Astrocyte (in vitro differentiated cells and primary cell): ENCODE results near the gene TRUB1. TPM values are rescaled to one million over a fixed set of nuclear protein-coding genes. Genes with fewer than 3 reads are reported as not detected.
A peak's percentile ranks its signal among the peaks of the same experiment; 100 is the strongest.

Experiments used
- DNase-seq: peaks from one replicate; pipeline ENCODE4 v3.0.0-alpha.2; 2010; ENCODE audit warnings: low read depth
- FAIRE-seq: peaks from 2 replicates; lab custom pipeline; 2011; peaks lifted over from hg19 to GRCh38; lab: Jason Lieb, UNC
- H2AFZ ChIP-seq: 2 replicates; pipeline ENCODE4 v1.6.0; 2012; ENCODE audit warnings: low read depth, low read length, inconsistent platforms
- H3K27ac ChIP-seq: 2 replicates; pipeline ENCODE4 v1.5.1; 2011; ENCODE audit warnings: low read depth, low read length, inconsistent platforms
- H3K27me3 ChIP-seq: 2 replicates; pipeline ENCODE4 v1.6.0; 2011; ENCODE audit warnings: low read length, inconsistent platforms; ENCODE audit not compliant: insufficient read depth
- H3K36me3 ChIP-seq: 2 replicates; pipeline ENCODE4 v1.5.1; 2011; ENCODE audit warnings: low read length, inconsistent platforms; ENCODE audit not compliant: insufficient read depth
- H3K4me1 ChIP-seq: 2 replicates; pipeline ENCODE4 v1.5.1; 2011; ENCODE audit warnings: low read length, inconsistent platforms; ENCODE audit not compliant: insufficient read depth
- H3K4me2 ChIP-seq: 2 replicates; pipeline ENCODE4 v1.6.0; 2012; ENCODE audit warnings: low read length, inconsistent platforms
- H3K4me3 ChIP-seq: 2 replicates; pipeline ENCODE4 v1.5.1; 2011; ENCODE audit warnings: low read depth, mild to moderate bottlenecking, low read length, inconsistent platforms; ENCODE audit not compliant: insufficient read depth
- H3K79me2 ChIP-seq: 2 replicates; pipeline ENCODE4 v1.6.0; 2012; ENCODE audit warnings: mild to moderate bottlenecking, low read length, inconsistent platforms; ENCODE audit not compliant: insufficient read depth
- H3K9ac ChIP-seq: 2 replicates; pipeline ENCODE4 v1.6.0; 2012; ENCODE audit warnings: mild to moderate bottlenecking, low read length, inconsistent platforms
- H3K9me3 ChIP-seq: 2 replicates; pipeline ENCODE4 v1.5.1; 2012; ENCODE audit warnings: low read depth, mild to moderate bottlenecking, low read length, inconsistent platforms; ENCODE audit not compliant: insufficient read depth
- H4K20me1 ChIP-seq: 2 replicates; pipeline ENCODE4 v1.6.0; 2012; ENCODE audit warnings: low read length, inconsistent platforms; ENCODE audit not compliant: insufficient read depth
- H3K27ac Mint-ChIP-seq: one replicate; pipeline ENCODE4 v1.8.0; 2021; ENCODE audit warnings: mild to moderate bottlenecking, mixed read lengths; ENCODE audit not compliant: unreplicated experiment
- H3K27me3 Mint-ChIP-seq: one replicate; pipeline ENCODE4 v1.8.0; 2021; ENCODE audit warnings: low read depth, mixed read lengths; ENCODE audit not compliant: unreplicated experiment
- H3K36me3 Mint-ChIP-seq: one replicate; pipeline ENCODE4 v1.8.0; 2021; ENCODE audit warnings: low read depth, mixed read lengths; ENCODE audit not compliant: unreplicated experiment
- H3K4me1 Mint-ChIP-seq: one replicate; pipeline ENCODE4 v1.8.0; 2021; ENCODE audit warnings: low read depth, mixed read lengths; ENCODE audit not compliant: unreplicated experiment
- H3K4me3 Mint-ChIP-seq: one replicate; pipeline ENCODE4 v1.8.0; 2021; ENCODE audit warnings: mild to moderate bottlenecking, moderate library complexity, mixed read lengths; ENCODE audit not compliant: unreplicated experiment
- H3K9me3 Mint-ChIP-seq: one replicate; pipeline ENCODE4 v1.8.0; 2021; ENCODE audit warnings: mild to moderate bottlenecking, mixed read lengths; ENCODE audit not compliant: unreplicated experiment
- EZH2 ChIP-seq: IDR thresholded peaks from 2 replicates; pipeline ENCODE4 v1.6.1; 2012; ENCODE audit warnings: mild to moderate bottlenecking, low read length, inconsistent platforms; ENCODE audit not compliant: insufficient read depth
- total RNA-seq: library from RNA; stranded (reverse); gene quantifications from 2 replicates; pipeline ENCODE4 v1.2.1, GENCODE V29; 2021
- TF ChIP-seq, protein P1 (sequence below): IDR thresholded peaks from 2 replicates; pipeline ENCODE4 v1.5.1; 2011; ENCODE audit warnings: low read depth, mild to moderate bottlenecking, inconsistent platforms, low read length, moderate library complexity; ENCODE audit not compliant: insufficient read depth

TRUB1 gene
- total RNA-seq, 1 donor from 2014 or later: 25.3 TPM

DNA sequence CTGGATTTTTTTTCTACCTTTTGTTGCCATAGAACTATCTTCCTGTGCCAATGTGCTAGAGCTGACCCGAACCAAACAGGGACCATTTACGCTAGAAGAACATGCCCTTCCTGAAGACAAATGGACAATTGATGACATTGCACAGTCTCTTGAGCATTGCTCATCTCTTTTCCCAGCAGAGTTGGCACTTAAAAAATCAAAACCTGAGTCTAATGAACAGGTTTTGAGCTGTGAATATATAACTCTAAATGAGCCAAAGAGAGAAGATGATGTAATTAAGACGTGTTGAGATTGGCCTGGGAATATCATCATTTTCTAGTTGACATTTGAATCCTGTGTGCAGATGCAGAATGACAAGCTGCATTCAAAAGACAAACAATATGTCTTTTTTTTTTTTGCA lies 37.1 kb downstream of the TRUB1 start:
- no peak for TF ChIP-seq EZH2
- TF ChIP-seq, protein P1, sequence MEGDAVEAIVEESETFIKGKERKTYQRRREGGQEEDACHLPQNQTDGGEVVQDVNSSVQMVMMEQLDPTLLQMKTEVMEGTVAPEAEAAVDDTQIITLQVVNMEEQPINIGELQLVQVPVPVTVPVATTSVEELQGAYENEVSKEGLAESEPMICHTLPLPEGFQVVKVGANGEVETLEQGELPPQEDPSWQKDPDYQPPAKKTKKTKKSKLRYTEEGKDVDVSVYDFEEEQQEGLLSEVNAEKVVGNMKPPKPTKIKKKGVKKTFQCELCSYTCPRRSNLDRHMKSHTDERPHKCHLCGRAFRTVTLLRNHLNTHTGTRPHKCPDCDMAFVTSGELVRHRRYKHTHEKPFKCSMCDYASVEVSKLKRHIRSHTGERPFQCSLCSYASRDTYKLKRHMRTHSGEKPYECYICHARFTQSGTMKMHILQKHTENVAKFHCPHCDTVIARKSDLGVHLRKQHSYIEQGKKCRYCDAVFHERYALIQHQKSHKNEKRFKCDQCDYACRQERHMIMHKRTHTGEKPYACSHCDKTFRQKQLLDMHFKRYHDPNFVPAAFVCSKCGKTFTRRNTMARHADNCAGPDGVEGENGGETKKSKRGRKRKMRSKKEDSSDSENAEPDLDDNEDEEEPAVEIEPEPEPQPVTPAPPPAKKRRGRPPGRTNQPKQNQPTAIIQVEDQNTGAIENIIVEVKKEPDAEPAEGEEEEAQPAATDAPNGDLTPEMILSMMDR: no peak
- Mint-ChIP-seq H3K4me3 (no peak overlapping the region), H3K27ac (no peak overlapping the region), H3K27me3 (no peaks in the 10 kb centered on the region), H3K36me3 (no peaks in the 10 kb centered on the region), H3K4me1 (peaks cover 8% of the 10 kb centered on the region), H3K9me3 (no peaks in the 10 kb centered on the region)
- Histone ChIP-seq H3K27ac (no peak overlapping the region), H2AFZ (no peak overlapping the region), H3K27me3 (no peaks in the 10 kb centered on the region), H3K4me2 (no peak overlapping the region), H3K9ac (no peak overlapping the region), H3K9me3 (no peaks in the 10 kb centered on the region), H3K4me3 (no peak overlapping the region), H4K20me1 (peaks cover 9% of the 10 kb centered on the region), H3K79me2 (peaks cover 7% of the 10 kb centered on the region), H3K4me1 (no peaks in the 10 kb centered on the region), H3K36me3 (peaks cover 3% of the 10 kb centered on the region)
- DNase-seq: no peak
- no peak for FAIRE-seq

DNA sequence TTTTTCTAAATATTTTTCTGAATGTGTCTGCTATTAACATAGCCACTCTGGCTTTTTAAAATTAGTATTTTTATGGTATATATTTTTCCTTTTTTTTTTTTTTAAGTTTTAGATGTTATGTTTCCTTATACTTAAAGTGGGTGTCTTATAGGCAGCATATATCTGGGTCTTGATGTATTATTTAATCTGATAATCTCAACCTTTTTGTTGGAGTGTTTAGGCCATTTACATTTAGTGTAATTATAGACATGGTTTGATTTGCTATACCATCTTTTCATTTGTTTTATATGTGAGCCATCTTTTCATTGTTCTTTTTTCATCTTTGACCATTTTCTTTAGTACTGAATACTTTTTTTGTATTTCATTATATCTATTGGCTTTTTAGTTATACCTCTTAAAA lies 45.0 kb downstream of the TRUB1 start:
- Histone ChIP-seq H3K27me3 (no peaks in the 10 kb centered on the region), H3K36me3 (no peaks in the 10 kb centered on the region), H3K9me3 (peaks cover 7% of the 10 kb centered on the region), H4K20me1 (no peaks in the 10 kb centered on the region), H3K9ac (no peak overlapping the region), H3K4me2 (no peak overlapping the region), H3K4me1 (peaks cover under 1% of the 10 kb centered on the region), H3K79me2 (no peaks in the 10 kb centered on the region), H3K4me3 (no peak overlapping the region), H3K27ac (no peak overlapping the region), H2AFZ (no peak overlapping the region)
- H3K9me3 Mint-ChIP-seq: peaks cover 28% of the 10 kb centered on the region
- H3K4me1 Mint-ChIP-seq: peaks cover 3% of the 10 kb centered on the region
- no peak for DNase-seq
- TF ChIP-seq, protein P1: no peak
- peaks cover 26% of the 10 kb centered on the region for H3K36me3 Mint-ChIP-seq
- FAIRE-seq: no peak
- no peak overlapping the region for H3K4me3 Mint-ChIP-seq
- H3K27ac Mint-ChIP-seq: no peak overlapping the region
- H3K27me3 Mint-ChIP-seq: no peaks in the 10 kb centered on the region

DNA sequence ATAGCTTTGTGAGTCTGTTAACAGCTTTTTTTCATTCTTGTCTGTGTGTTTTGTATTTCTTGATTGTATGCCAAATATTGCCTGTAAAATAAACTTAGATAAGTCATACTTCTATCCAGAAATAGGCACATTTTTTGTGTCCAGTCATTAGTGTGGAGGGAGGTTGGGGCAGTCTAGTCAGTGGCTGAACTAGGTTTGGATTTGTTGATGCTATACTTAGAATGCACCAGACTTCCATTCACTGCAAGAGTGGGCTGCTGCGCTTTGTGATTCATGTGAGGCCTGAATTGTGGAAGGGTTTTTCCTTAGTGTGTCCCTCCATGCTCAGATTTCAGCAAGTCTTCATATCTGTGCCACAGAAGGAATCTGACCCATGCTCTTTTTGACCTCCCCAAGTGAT lies 50.0 kb downstream of the TRUB1 start:
- no peaks in the 10 kb centered on the region for H3K27me3 Mint-ChIP-seq
- H3K4me3 Mint-ChIP-seq: no peak overlapping the region
- Histone ChIP-seq H3K79me2 (no peaks in the 10 kb centered on the region), H2AFZ (no peak overlapping the region), H4K20me1 (no peaks in the 10 kb centered on the region), H3K27ac (peak overlapping the region; percentile 67), H3K27me3 (no peaks in the 10 kb centered on the region), H3K36me3 (no peaks in the 10 kb centered on the region), H3K9me3 (peaks cover 4% of the 10 kb centered on the region), H3K4me2 (peak overlapping the region; percentile 42), H3K4me1 (peaks cover 8% of the 10 kb centered on the region), H3K4me3 (no peak overlapping the region), H3K9ac (no peak overlapping the region)
- TF ChIP-seq, protein P1: no peak
- TF ChIP-seq EZH2: no peak
- peaks cover 26% of the 10 kb centered on the region for H3K9me3 Mint-ChIP-seq
- FAIRE-seq: peak; percentile 59
- H3K4me1 Mint-ChIP-seq: peaks cover 9% of the 10 kb centered on the region
- DNase-seq: peak; percentile 92
- H3K36me3 Mint-ChIP-seq: peaks cover 26% of the 10 kb centered on the region
- peak overlapping the region; percentile 81 for H3K27ac Mint-ChIP-seq
